T-helper 22 cell (primary cell): ENCODE data around the gene MYO1B.

Experiments
- DNase-seq: peaks from one replicate; pipeline ENCODE4 v3.0.0-alpha.2; 2020; ENCODE audit warnings: low read depth

Gene MYO1B

GRCh38 chr2:191322828-191323506, 77.8 kb downstream of the MYO1B start:
- DNase-seq, result no peak

DNA sequence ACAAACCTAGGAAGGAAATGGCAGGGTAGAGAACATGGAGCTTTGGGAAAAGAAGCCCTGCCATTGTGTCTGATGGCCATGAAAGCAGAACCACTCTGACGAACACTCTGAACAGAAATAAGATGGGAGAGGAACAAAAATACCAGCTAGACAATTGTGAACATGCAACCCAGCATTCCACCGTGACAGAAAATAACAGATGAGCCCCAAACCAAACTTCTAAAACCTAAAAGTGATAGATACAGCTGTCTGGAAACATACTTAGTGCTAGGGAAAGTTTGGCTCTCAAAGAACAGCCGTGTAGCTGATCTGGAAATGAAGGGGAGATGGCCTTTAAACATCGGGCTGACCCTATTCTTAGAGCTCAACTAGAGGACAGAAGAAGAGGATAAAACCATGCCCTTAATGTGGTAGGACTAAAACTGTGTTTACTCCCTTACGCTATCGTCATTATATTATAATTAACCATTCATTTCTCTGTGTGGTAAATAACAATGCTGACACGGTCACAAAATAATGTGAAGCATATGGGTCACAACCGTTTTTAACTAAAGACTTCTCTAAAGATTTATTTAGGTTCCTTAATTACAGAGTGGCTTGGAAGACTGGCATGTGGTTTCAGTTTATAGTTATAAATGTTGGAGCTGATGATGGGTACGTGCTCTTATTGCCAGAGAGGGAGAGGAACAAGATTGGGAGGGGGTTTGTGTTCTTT, 80.6 kb downstream of the MYO1B start:
- DNase-seq, result no peak

- DNase-seq, result no peak
These were observed 82.3 kb downstream of the MYO1B start for GRCh38 chr2:191327484-191327883.

DNA sequence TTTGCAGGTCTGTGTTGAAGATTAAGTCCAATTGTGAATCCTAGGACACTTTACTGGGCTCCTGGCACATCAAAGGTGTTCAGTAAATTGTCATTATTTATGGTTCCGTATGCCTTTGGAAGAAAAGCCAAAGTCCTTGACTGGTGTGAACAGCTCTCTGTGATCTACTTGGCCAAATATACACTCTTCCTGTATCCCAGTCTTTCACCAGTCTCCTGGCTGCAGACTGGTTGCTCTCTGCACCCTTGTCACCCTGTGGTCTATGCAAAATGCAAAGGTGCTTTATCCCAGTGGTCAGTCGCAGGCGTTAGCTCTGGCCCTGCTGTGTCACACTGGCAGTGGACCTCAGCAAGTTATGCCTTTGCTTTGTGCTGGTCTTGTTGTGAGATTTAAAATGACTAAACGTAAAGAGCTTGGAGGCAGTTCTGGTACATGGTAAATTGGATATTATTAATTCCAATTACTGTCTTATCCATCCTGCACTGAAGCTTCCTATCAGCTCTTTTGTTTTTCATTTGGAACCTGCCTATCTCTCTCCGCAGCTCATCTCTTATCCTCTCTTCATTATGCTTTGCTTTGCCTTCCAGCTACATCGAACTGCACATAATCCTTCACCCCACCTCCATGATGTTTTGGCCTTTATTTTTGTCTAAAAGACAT, 83.1 kb downstream of the MYO1B start:
- DNase-seq, result no peak

DNA sequence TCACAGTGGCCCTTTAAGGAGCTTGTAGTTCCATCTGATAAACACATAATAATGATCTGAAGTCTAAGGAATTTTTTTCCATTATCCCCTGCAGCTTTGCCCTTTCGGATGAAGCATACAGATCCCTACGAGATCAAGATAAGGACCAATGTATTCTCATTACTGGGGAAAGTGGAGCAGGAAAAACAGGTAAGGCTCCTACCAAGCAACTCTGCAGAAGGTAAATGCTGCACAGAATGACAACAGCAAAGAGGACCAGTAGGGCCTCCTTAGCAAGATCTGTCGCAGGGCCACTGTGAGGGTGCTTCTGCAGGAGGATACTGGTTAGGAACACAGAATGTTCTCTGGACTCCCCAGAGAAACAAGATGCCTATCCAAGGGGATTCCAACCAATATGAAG, 84.6 kb downstream of the MYO1B start:
- no peak for DNase-seq

- DNase-seq, result no peak
These were observed 88.7 kb downstream of the MYO1B start for GRCh38 chr2:191333911-191334357.

- DNase-seq, result no peak
These were observed 90.8 kb downstream of the MYO1B start for GRCh38 chr2:191335875-191336464.

DNA sequence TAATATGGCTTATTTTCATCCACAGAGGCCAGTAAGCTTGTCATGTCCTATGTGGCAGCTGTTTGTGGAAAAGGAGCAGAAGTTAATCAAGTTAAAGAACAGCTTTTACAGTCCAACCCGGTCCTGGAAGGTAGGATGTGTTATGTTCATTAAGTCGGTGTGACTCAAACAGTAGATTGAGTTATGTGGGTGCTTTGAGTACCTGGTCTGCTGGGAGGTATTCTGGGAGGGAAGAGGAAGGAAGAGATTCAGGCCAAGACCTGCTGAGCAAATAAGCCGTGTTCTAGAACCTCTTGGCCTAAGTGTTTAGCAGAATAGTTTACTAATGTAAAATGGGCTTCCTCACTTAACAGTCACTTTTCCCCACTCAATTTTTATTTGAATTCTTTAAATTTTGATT, 96.2 kb downstream of the MYO1B start:
- no peak for DNase-seq

GRCh38 chr2:191343796-191344338, 98.7 kb downstream of the MYO1B start:
- DNase-seq, result no peak

DNA sequence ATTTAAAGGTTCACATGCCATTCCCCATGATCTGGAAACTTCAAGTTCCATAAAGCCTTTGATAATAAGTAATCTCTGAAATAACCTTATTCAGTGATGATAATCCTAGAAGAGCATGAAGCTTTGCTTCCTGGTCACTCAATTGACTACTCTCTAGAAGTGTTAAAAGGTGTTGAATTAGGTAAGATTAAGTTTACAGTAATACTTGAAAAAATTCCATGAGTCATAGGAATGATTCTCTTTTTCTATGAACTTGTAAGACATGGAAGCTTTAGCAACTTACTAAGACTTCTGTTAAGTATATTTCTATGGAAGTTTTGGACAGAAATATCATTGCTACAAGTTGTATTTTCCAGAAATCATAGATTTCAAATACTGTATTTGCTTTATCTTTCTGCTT, 100.6 kb downstream of the MYO1B start:
- no peak for DNase-seq

- DNase-seq, result no peak
These were observed 102.0 kb downstream of the MYO1B start for GRCh38 chr2:191347154-191347553.

DNA sequence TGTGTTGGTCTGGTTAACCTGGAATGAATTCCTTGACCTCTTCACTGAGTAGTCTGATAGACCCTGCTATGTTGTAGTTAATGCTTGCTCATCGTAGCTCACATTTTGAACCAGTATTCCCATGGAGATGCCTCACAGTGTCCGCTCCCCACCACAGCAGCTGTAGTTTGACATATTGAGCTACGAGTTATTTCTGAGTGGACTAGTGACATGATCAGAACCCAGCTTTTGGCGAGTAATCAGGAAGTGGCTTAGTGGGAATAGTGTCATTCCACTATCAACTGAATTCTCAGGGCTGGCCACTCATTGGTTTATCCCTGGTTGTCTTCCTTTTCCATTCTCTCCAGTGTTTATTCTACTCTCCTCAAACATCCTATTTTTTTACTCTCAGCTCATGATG, 102.7 kb downstream of the MYO1B start:
- no peak for DNase-seq

GRCh38 chr2:191349990-191350389, 104.8 kb downstream of the MYO1B start:
- no peak for DNase-seq

DNA sequence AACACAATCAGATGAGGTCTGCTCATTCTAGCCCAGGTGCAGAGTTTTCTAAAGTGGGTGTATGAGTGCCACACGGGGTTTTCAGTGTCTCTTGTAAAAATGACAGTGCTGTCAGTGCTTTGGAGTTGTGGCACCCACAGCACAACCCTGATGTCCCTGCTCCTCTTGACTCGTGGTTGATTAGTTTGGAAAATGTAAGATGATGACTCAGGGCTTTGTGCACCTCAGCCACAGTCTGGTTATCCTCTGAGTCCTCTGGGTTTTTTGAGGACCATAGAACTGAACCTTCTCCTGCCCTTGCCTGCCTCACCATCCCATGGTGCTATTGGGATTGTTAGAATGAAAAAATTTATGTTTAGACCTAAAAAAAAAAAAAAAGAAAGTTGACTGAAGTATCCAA, 105.6 kb downstream of the MYO1B start:
- no peak for DNase-seq

DNA sequence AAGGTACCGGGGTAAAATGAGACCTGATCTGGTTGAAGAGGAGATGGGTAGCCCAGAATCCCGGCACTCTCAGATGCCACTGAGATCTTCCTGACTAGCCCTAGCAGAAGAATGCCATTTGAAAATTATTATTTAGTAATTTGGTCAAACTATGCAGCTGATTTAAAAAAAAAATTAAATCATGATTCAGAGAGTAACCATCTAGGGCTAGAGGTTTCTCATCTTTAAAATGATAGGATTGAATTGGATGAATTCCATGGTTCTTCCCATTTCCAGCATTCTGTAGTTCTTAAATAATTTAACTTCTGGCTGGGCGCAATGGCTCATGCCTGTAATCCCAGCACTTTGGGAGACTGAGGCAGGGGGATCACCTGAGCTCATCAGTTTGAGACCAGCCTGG, 106.1 kb downstream of the MYO1B start:
- no peak for DNase-seq

GRCh38 chr2:191351921-191352320, 106.7 kb downstream of the MYO1B start:
- DNase-seq, result no peak

GRCh38 chr2:191352536-191352935, 107.3 kb downstream of the MYO1B start:
- no peak for DNase-seq

DNA sequence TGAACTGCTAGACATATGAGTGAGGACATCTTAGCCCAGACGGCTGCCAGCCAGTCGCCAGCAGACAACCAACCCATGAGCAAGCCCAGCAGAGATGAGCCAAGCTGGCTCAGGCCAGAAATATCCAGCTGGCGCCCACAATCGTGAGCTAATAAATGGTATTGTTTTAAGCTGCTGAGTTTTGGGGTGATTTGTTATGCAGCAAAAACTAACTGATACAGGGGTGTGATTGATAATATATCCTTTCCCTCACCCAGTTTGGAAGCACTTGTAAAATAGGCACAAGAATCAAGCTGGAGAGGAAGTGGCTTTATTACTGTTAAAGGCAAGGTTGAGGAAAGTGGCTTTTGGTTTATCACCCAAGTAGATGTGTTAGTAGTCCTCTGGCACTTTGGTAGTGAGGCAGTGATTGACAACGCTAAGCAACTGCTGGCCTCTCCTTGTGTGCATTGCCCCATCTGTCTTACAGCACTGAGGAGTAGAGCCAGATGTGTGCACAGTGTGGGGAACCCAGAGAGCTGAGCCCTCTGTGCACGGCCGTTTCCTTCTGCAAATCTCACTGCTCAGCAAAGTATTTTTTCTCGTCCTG, 110.1 kb downstream of the MYO1B start:
- no peak for DNase-seq

- no peak for DNase-seq
These were observed 112.5 kb downstream of the MYO1B start for GRCh38 chr2:191357678-191358077.

GRCh38 chr2:191358325-191359025, 113.3 kb downstream of the MYO1B start:
- no peak for DNase-seq

- DNase-seq, result no peak
These were observed 113.9 kb downstream of the MYO1B start for GRCh38 chr2:191359133-191359532.

DNA sequence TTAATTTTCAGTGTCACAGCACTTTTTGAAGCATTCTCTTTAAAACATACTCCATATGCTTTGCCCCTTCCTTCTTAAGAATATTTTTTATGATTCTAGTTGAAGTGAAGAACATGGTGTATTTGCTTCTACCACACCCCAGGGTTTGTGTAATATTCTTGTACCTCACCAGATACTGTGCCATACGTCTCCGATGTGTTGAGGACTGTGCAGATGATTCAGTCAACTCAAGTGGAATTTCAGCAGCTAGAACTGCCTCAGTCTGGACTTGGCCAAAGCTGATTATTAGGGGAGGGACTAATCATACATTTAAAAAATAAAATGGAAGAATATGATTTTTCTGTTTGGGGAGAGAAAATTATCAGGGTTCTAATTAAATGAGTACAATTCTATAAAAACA, 115.7 kb downstream of the MYO1B start:
- no peak for DNase-seq
